HEK293T (cell line): Measurements from ENCODE around the gene AQP9.

Source experiments
- ARNT ChIP-seq: fragments of 450-650 bp; IDR thresholded peaks from 2 replicates; pipeline ENCODE4 v1.6.1; 2017; ENCODE audit warnings: mild to moderate bottlenecking
- ELF4 ChIP-seq: fragments of 450-650 bp; IDR thresholded peaks from 2 replicates; pipeline ENCODE4 v1.6.1; 2017; ENCODE audit warnings: antibody characterized with exemption
- FOXA1 ChIP-seq: fragments of 450-650 bp; IDR thresholded peaks from 2 replicates; pipeline ENCODE4 v1.6.1; 2016; ENCODE audit warnings: mild to moderate bottlenecking
- FOXK2 ChIP-seq: fragments of 450-650 bp; IDR thresholded peaks from 2 replicates; pipeline ENCODE4 v1.6.1; 2016; ENCODE audit warnings: mild to moderate bottlenecking
- FOXM1 ChIP-seq: fragments of 450-650 bp; IDR thresholded peaks from 2 replicates; pipeline ENCODE4 v1.6.1; 2017; ENCODE audit warnings: mild to moderate bottlenecking, borderline replicate concordance
- HDGF ChIP-seq: fragments of 450-650 bp; IDR thresholded peaks from 2 replicates; pipeline ENCODE4 v1.6.1; 2017; ENCODE audit warnings: antibody characterized with exemption, borderline replicate concordance
- L3MBTL2 ChIP-seq: fragments of 450-650 bp; conservative IDR thresholded peaks from 2 replicates; pipeline ENCODE4 v1.6.1; 2016; ENCODE audit warnings: mild to moderate bottlenecking
- NFRKB ChIP-seq: fragments of 450-650 bp; IDR thresholded peaks from 2 replicates; pipeline ENCODE4 v1.6.1; 2016; ENCODE audit warnings: mild to moderate bottlenecking, moderate library complexity
- SP1 ChIP-seq: fragments of 450-650 bp; IDR thresholded peaks from 2 replicates; pipeline ENCODE4 v1.6.1; 2017
- TARDBP ChIP-seq: fragments of 450-650 bp; IDR thresholded peaks from 2 replicates; pipeline ENCODE4 v1.6.1; 2016
- ZNF384 ChIP-seq: fragments of 450-650 bp; IDR thresholded peaks from 2 replicates; pipeline ENCODE4 v1.6.1; 2016
- TF ChIP-seq, protein P1 (sequence below): fragments of 450-650 bp; IDR thresholded peaks from 2 replicates; pipeline ENCODE4 v1.6.1; 2016

DNA sequence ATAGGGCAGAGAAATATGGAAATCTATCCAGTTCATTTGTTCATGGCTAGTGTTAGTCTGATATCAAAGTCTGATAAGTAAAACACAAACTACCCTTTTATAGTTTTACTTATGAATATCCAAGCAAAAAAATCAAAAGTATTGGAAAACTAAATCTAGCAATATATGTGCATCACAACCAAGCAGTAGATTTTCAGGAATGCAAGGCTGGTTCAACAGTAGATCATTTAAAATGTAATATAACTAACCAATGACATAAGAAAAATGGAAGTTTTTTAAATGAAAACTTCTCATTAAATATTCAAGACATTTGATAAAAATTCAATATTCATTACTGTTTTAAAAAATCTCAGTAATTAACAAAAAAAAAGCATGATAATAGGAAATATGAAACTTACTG lies 12.8 kb upstream of the AQP9 start:
- TF ChIP-seq TARDBP (no peak), FOXM1 (no peak), SP1 (no peak), ARNT (no peak), ZNF384 (no peak), FOXK2 (no peak), L3MBTL2 (no peak), HDGF (no peak), ELF4 (no peak), NFRKB (no peak), FOXA1 (no peak)
- TF ChIP-seq, protein P1, sequence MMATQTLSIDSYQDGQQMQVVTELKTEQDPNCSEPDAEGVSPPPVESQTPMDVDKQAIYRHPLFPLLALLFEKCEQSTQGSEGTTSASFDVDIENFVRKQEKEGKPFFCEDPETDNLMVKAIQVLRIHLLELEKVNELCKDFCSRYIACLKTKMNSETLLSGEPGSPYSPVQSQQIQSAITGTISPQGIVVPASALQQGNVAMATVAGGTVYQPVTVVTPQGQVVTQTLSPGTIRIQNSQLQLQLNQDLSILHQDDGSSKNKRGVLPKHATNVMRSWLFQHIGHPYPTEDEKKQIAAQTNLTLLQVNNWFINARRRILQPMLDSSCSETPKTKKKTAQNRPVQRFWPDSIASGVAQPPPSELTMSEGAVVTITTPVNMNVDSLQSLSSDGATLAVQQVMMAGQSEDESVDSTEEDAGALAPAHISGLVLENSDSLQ: no peak
